ENCODE data around the gene NEK7.

The NEK7 gene

DNA sequence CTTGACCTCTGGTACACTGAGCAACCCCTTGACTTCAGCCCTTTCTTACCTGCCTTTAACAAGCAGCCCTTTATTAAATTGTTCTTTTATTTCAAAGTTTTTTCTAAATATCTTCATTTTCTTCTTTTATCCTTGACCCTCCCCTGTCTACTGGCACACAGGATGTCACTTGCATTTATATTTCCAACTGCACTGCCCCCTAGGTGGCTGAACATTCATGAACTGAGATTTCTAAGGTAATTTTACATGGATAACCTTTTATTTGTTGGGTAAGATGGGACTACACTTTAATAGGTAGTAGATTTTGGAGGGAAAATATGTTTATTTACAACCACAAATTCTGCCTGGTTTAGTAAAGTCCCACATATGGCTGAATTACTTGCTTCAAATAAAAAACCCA, 193.7 kb downstream of the NEK7 start:
- DNase-seq (ENCODE audit: low read depth in 3 of 3) = no peak

DNA sequence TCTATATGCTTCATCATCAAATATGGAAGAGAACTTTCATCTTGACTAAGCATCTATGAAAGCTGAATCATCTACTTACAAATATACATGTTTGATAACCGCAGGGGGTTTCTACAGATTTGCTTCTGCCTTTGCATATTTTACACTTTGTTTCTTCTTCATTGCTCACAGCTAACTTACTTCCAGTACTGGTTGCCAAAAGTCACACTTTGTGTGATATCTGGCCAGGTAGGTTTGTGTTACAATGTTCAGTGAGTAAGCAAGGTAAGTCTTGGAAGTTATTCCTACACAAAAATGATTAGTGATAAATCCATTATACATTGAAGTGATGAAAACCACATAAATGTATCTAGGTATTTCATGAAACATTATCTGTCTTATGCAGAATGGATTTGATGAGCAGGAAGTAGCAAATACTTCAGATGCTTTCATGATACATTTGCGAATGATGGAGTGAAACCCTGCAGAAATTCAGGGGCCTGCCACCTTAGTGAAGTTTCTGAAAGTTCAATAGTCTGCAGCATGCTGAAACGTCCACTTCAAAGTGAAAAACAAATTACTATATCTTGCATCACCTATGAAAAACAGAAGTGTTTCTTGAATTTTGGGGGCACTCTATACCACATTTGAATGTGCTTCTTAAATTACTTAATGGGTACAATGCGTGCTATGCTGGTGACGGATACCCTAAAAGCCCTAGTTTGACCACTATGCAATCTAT, 196.3 kb downstream of the NEK7 start:
- no peak for DNase-seq (ENCODE audit: low read depth in 3 of 3)

- DNase-seq (ENCODE audit: low read depth in 3 of 3) = no peak
Measured at GRCh38 chr1:198357937-198358336, 201.1 kb downstream of the NEK7 start.

DNA sequence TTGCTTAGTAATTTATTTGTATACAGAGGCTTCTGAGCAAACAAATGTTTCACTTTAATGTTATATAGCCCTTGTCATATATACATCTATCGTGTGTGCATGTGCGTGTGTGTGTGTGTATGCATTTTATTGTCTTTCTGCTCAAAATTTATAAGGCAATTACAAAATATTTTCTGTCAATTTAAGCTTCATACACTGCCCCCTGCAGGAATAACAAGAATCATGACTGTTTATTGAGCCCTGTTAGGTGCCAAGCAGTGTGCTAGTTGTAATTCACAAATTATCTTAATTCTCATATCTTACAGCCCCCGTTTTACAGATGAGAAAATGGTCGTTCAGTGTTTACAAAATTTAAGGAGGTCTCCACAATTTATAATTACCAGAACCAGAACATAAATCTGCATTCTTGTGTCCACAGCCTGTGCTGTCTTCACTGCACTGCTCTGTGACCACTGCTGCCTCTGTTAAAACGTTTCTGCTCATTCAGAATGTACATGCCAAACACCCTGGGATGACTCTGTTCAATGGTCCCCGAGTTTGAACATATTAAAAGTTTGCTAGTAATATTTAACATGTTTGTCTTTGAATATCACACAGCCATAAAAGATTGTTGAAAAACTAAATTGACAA, 202.3 kb downstream of the NEK7 start:
- DNase-seq (ENCODE audit: low read depth in 3 of 3) = no peak

DNA sequence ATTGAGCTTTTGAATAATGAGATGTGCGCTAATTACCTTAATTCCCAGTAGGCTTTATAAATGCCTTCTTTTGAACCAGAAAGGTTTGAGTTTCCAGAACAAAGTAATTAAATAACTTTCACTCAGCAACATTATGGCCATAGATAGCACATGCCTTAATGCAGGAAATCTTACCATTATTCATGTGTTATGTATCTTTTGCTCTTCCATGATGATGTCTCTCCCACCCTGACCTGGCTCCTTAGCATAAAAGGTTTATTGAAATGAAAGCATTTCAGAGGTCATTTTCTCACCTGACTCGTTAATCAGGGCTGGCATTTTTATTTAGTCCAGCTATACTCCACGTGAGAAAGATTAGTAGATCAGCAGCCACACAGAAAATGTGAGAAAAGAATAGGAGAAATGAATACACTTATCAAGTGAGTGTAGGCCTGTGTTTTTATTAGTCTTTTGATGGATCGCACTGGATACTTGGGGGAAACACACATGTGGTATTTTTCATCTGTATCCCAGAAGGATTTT, 203.5 kb downstream of the NEK7 start:
- DNase-seq (ENCODE audit: low read depth in 3 of 3) = no peak

DNA sequence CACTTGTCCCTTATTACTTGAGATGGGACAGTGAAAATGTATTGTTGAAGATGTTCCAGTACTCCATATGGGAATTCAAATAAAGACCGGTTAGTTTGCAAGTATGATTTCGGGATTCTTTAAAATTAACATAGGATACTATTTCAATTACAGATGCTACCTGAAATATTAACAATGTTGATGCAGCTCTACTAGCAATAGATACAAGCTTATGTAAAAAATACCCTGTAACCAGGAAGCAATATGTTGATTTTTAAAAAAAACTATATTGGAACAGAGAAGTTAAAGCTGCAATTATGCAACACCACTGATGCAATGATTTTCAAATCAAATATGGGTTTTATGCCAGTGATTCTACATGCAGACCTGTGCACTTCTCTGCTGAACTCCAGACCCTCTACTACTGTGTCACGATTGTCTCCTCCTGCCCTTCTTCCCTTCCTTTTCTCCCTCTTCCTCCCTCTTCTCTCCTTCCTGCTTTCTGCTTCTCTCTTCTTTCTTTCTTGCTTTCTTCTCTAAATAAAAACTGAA, 204.5 kb downstream of the NEK7 start:
- no peak for DNase-seq (ENCODE audit: low read depth in 3 of 3)

GRCh38 chr1:198363625-198364151, 206.9 kb downstream of the NEK7 start:
- DNase-seq (ENCODE audit: low read depth in 3 of 3) = no peak

GRCh38 chr1:198364471-198364870, 207.7 kb downstream of the NEK7 start:
- DNase-seq (ENCODE audit: low read depth in 3 of 3) = no peak

DNA sequence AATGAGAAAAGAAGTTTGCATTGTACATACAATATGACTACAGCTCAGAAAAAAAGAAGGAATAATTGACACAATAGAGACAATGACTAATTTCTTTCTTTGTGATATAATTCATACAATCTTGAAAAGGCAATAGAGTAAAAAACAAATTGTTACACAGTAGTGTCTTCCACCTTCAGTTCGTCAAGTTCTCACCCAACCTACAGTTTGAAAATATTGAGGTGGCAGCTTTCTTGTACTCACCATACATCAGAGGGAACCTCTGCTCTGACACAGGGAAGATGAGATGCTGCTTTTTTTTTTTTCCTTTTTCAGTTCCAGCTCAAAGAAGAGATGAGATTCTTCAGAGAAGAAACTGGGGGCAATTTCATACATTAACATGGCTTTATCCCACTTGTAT, 210.5 kb downstream of the NEK7 start:
- DNase-seq (ENCODE audit: low read depth in 3 of 3) = no peak

DNA sequence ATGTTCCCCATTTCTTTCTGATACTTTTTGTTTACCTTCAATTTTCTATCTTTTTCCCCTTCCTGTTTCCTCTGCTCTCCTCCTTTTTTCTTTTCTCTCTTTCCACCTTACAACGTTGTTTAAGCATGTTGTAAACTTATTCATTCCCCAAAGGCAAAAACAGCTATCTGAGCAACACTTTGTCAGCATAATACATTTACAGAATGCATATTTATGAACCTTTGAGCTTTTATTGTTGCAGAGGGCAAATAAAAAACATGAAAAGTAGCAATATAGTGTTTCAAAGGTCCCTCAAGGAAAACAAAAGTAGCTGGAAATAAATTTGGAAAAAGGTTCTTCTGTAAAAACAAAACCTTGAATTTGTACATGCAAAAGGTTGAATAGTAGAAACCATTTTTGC, 214.2 kb downstream of the NEK7 start:
- DNase-seq (ENCODE audit: low read depth in 3 of 3) = no peak

All from stimulated activated CD4-positive, alpha-beta T cell treated with anti-CD3 and anti-CD28 coated beads, TNF-alpha, amount 100 ng/mL, for 48 hours (primary cell).